H9 (cell line): Measurements from ENCODE around the gene TMUB2. TPM values are rescaled to one million over a fixed set of nuclear protein-coding genes. Genes with fewer than 3 reads are reported as not detected.

ENCODE experiments used
- DNase-seq: peaks from one replicate; pipeline ENCODE4 v3.0.0-alpha.2; 2017
- H2AFZ ChIP-seq: one replicate; pipeline ENCODE4 v1.6.1; 2013; ENCODE audit warnings: mild to moderate bottlenecking, low read length, control low read depth, moderate library complexity
- H2AK5ac ChIP-seq: 2 replicates; pipeline ENCODE4 v1.6.1; 2013; ENCODE audit warnings: low read length, control low read depth, mixed read lengths; ENCODE audit not compliant: insufficient read length
- H2BK120ac ChIP-seq: one replicate; pipeline ENCODE4 v1.6.1; 2013; ENCODE audit warnings: low read depth, mild to moderate bottlenecking, low read length, control low read depth, inconsistent platforms; ENCODE audit not compliant: poor library complexity, severe bottlenecking
- H2BK12ac ChIP-seq: 2 replicates; pipeline ENCODE4 v1.6.1; 2013; ENCODE audit warnings: low read length, control low read depth, mixed read lengths, low read depth; ENCODE audit not compliant: insufficient read length
- H2BK15ac ChIP-seq: 2 replicates; pipeline ENCODE4 v1.6.1; 2013; ENCODE audit warnings: low read depth, low read length, control low read depth
- H2BK20ac ChIP-seq: one replicate; pipeline ENCODE4 v1.6.1; 2013; ENCODE audit warnings: low read depth, mild to moderate bottlenecking, low read length, control low read depth, inconsistent platforms; ENCODE audit not compliant: poor library complexity, severe bottlenecking
- H2BK5ac ChIP-seq: 2 replicates; pipeline ENCODE4 v1.6.1; 2013; ENCODE audit warnings: low read length, control low read depth, mixed read lengths; ENCODE audit not compliant: insufficient read length
- H3K14ac ChIP-seq: 2 replicates; pipeline ENCODE4 v1.6.1; 2013; ENCODE audit warnings: low read length, control low read depth; ENCODE audit not compliant: insufficient read depth
- H3K18ac ChIP-seq: 2 replicates; pipeline ENCODE4 v1.6.1; 2013; ENCODE audit warnings: low read depth, mild to moderate bottlenecking, mixed read lengths, low read length, control low read depth; ENCODE audit not compliant: insufficient read length
- H3K23ac ChIP-seq: 2 replicates; pipeline ENCODE4 v1.6.1; 2013; ENCODE audit warnings: low read length, control low read depth, mixed read lengths, low read depth; ENCODE audit not compliant: insufficient read length
- H3K23me2 ChIP-seq: 2 replicates; pipeline ENCODE4 v1.6.1; 2013; ENCODE audit warnings: low read depth, mild to moderate bottlenecking, mixed read lengths, low read length, control low read depth; ENCODE audit not compliant: insufficient read length, poor library complexity, severe bottlenecking
- H3K27ac ChIP-seq: 2 replicates; pipeline ENCODE4 v1.5.1; 2013; ENCODE audit warnings: low read length, control low read depth, mixed read lengths, low read depth; ENCODE audit not compliant: insufficient read length
- H3K27me3 ChIP-seq: 2 replicates; pipeline ENCODE4 v1.6.1; 2013; ENCODE audit warnings: low read length, control low read depth, inconsistent platforms; ENCODE audit not compliant: insufficient read depth
- H3K4ac ChIP-seq: 2 replicates; pipeline ENCODE4 v1.6.1; 2013; ENCODE audit warnings: low read depth, mild to moderate bottlenecking, control low read depth, inconsistent platforms, low read length, moderate library complexity
- H3K4me1 ChIP-seq: 2 replicates; pipeline ENCODE4 v1.6.1; 2013; ENCODE audit warnings: low read length, control low read depth, inconsistent platforms; ENCODE audit not compliant: insufficient read depth
- H3K4me2 ChIP-seq: 2 replicates; pipeline ENCODE4 v1.6.1; 2013; ENCODE audit warnings: low read length, control low read depth, mixed read lengths; ENCODE audit not compliant: insufficient read length, insufficient read depth
- H3K56ac ChIP-seq: 2 replicates; pipeline ENCODE4 v1.6.1; 2013; ENCODE audit warnings: low read depth, mild to moderate bottlenecking, mixed read lengths, low read length, control low read depth; ENCODE audit not compliant: insufficient read length
- H3K79me1 ChIP-seq: 2 replicates; pipeline ENCODE4 v1.6.1; 2013; ENCODE audit warnings: low read depth, mild to moderate bottlenecking, moderate library complexity, low read length, control low read depth, inconsistent platforms; ENCODE audit not compliant: insufficient read depth, poor library complexity, severe bottlenecking
- H3K79me2 ChIP-seq: 2 replicates; pipeline ENCODE4 v1.6.1; 2013; ENCODE audit warnings: low read length, control low read depth, inconsistent platforms; ENCODE audit not compliant: insufficient read depth
- H3K9ac ChIP-seq: 2 replicates; pipeline ENCODE4 v1.6.1; 2013; ENCODE audit warnings: low read length, control low read depth, mixed read lengths; ENCODE audit not compliant: insufficient read length; ENCODE audit errors: extremely low read depth
- H3K9me3 ChIP-seq: one replicate; pipeline ENCODE4 v1.6.1; 2013; ENCODE audit warnings: low read depth, low read length, inconsistent platforms; ENCODE audit not compliant: control insufficient read depth
- H3T11ph ChIP-seq: one replicate; pipeline ENCODE4 v1.6.1; 2013; ENCODE audit warnings: mild to moderate bottlenecking, low read length, control low read depth, inconsistent platforms
- H4K20me1 ChIP-seq: one replicate; pipeline ENCODE4 v1.6.1; 2013; ENCODE audit not compliant: control insufficient read depth, insufficient read length, insufficient read depth
- H4K5ac ChIP-seq: 2 replicates; pipeline ENCODE4 v1.6.1; 2013; ENCODE audit warnings: low read depth, mild to moderate bottlenecking, mixed read lengths, low read length, control low read depth; ENCODE audit not compliant: insufficient read length
- H4K8ac ChIP-seq: replicated peaks from 2 replicates; pipeline ENCODE4 v1.6.1; 2013; ENCODE audit warnings: low read length, control low read depth, mixed read lengths, low read depth; ENCODE audit not compliant: insufficient read length
- H4K91ac ChIP-seq: 2 replicates; pipeline ENCODE4 v1.6.1; 2013; ENCODE audit warnings: low read depth, mild to moderate bottlenecking, moderate library complexity, mixed read lengths, low read length, control low read depth; ENCODE audit not compliant: insufficient read length
- H3K27ac Mint-ChIP-seq, 3 experiments: 2 replicates in 2 of 3; 3 replicates in 1 of 3; pipeline ENCODE4 v1.8.0; 2020 to 2021; ENCODE audit warnings: mixed read lengths in 3 of 3, mild to moderate bottlenecking in 1 of 3, moderate library complexity in 1 of 3
- H3K27me3 Mint-ChIP-seq: 2 replicates; pipeline ENCODE4 v1.8.0; 2021; ENCODE audit warnings: low read depth, mild to moderate bottlenecking, moderate library complexity, mixed read lengths
- H3K36me3 Mint-ChIP-seq, 3 experiments: 2 replicates in 2 of 3; 3 replicates in 1 of 3; pipeline ENCODE4 v1.8.0; 2020 to 2021; ENCODE audit warnings: low read depth in 3 of 3, mixed read lengths in 3 of 3; ENCODE audit not compliant: insufficient read depth in 1 of 3
- H3K4me1 Mint-ChIP-seq, 2 experiments: 2 replicates each; pipeline ENCODE4 v1.8.0; 2020; ENCODE audit warnings: mixed read lengths in 2 of 2
- H3K4me3 Mint-ChIP-seq, 2 experiments: 2 replicates in 1 of 2; 3 replicates in 1 of 2; pipeline ENCODE4 v1.8.0; 2020 to 2021; ENCODE audit warnings: mild to moderate bottlenecking in 2 of 2, mixed read lengths in 2 of 2, moderate library complexity in 1 of 2
- H3K9me3 Mint-ChIP-seq, 2 experiments: 2 replicates in 1 of 2; 3 replicates in 1 of 2; pipeline ENCODE4 v1.8.0; 2020; ENCODE audit warnings: mild to moderate bottlenecking in 2 of 2, mixed read lengths in 2 of 2, moderate library complexity in 1 of 2
- WGBS: extraction: QIAGEN DNeasy Blood & Tissue Kit; methylation state at CpG from one replicate; pipeline ENCODE4 v1.1.7; 2013; ENCODE audit warnings: missing lambda C conversion rate, low lambda C conversion rate, mixed read lengths; ENCODE audit not compliant: insufficient read length; ENCODE audit errors: extremely low coverage; 5-methylcytosine and 5-hydroxymethylcytosine counted together
- total RNA-seq: library from RNA; stranded (reverse); gene quantifications from 2 replicates; pipeline ENCODE4 v1.2.1, GENCODE V29; 2021
- TF ChIP-seq, protein P1 (sequence below): fragments of 200-600 bp; sonication (generic); conservative IDR thresholded peaks from 3 replicates; pipeline ENCODE4 v1.8.0; 2021; ENCODE audit warnings: antibody characterized with exemption, mild to moderate bottlenecking

Gene TMUB2
- total RNA-seq, 1 experiment from 2014 or later, result 22.9 TPM

DNA sequence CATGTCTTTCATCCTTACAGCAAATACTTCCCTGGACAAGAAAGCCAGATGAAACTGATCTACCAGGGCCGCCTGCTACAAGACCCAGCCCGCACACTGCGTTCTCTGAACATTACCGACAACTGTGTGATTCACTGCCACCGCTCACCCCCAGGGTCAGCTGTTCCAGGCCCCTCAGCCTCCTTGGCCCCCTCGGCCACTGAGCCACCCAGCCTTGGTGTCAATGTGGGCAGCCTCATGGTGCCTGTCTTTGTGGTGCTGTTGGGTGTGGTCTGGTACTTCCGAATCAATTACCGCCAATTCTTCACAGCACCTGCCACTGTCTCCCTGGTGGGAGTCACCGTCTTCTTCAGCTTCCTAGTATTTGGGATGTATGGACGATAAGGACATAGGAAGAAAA, 3.7 kb downstream of the TMUB2 start:
- TF ChIP-seq, protein P1, sequence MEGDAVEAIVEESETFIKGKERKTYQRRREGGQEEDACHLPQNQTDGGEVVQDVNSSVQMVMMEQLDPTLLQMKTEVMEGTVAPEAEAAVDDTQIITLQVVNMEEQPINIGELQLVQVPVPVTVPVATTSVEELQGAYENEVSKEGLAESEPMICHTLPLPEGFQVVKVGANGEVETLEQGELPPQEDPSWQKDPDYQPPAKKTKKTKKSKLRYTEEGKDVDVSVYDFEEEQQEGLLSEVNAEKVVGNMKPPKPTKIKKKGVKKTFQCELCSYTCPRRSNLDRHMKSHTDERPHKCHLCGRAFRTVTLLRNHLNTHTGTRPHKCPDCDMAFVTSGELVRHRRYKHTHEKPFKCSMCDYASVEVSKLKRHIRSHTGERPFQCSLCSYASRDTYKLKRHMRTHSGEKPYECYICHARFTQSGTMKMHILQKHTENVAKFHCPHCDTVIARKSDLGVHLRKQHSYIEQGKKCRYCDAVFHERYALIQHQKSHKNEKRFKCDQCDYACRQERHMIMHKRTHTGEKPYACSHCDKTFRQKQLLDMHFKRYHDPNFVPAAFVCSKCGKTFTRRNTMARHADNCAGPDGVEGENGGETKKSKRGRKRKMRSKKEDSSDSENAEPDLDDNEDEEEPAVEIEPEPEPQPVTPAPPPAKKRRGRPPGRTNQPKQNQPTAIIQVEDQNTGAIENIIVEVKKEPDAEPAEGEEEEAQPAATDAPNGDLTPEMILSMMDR, result no peak
- Histone ChIP-seq H2BK20ac (no peak overlapping the region), H3K4me1 (no peaks in the 10 kb centered on the region), H3K9ac (no peak overlapping the region), H3K23ac (no peak overlapping the region), H4K8ac (no peak overlapping the region), H2BK15ac (no peak overlapping the region), H3K56ac (no peak overlapping the region), H3K4ac (no peak overlapping the region), H3K79me1 (no peaks in the 10 kb centered on the region), H3K23me2 (no peaks in the 10 kb centered on the region), H3K27me3 (no peaks in the 10 kb centered on the region), H2BK120ac (no peak overlapping the region), H3K79me2 (peaks cover 3% of the 10 kb centered on the region; the same call in 1 of the 2 replicates), H3T11ph (no peak overlapping the region), H3K18ac (no peak overlapping the region), H4K91ac (no peak overlapping the region), H2BK12ac (no peak overlapping the region), H3K4me2 (no peak overlapping the region), H2BK5ac (no peak overlapping the region), H2AK5ac (no peak overlapping the region), H3K14ac (no peak overlapping the region), H4K20me1 (no peaks in the 10 kb centered on the region), H2AFZ (no peak overlapping the region), H4K5ac (no peak overlapping the region), H3K9me3 (no peaks in the 10 kb centered on the region), H3K27ac (no peak overlapping the region)
- Mint-ChIP-seq H3K27me3 (no peaks in the 10 kb centered on the region; the same call in 1 of the 2 replicates), H3K27ac (peak overlapping the region in 2 of 3 experiments; percentile 52 to 63; a peak in 4 of 7 replicates), H3K9me3 (peaks cover 0 to 3% of the 10 kb centered on the region in 2 experiments; a peak in 2 of 5 replicates), H3K36me3 (peaks cover 13 to 55% (median 37%) of the 10 kb centered on the region in 3 experiments), H3K4me3 (no peak overlapping the region; a peak in 1 of 5 replicates), H3K4me1 (peaks cover 17 to 36% of the 10 kb centered on the region in 2 experiments)
- WGBS, result no CpG with 5 or more reads among the region's 10 CpGs
- DNase-seq, result no peak
